Measurements from ENCODE around the gene NPIPB9. TPM values are rescaled to one million over a fixed set of nuclear protein-coding genes. Genes with fewer than 3 reads are reported as not detected.

Gene NPIPB9
- 11.6 TPM for total RNA-seq

DNA sequence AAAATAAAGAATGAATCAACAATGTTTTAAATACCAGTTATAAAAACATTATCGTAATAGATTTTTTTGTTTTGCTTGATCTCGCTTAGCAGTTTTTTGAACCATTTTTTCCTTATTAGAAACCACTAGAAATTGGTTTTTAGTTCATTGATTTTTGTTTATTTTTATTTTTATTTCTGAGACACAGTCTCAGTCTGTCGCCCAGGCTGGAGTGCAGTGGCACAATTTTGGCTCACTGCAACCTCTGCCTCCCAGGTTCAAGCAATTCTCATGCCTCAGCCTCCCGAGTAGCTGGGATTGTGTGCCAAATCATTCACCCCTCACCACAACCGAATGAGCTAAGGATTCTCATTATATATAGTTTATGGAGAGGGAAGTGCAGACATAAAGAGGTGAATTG is at the start of gene NPIPB9:
Gene NPIPB9, plus strand, starts transcription at position 301 of the 400 bp plus-strand sequence.

GRCh38 chr16:28711220-28712083 is 40.1 kb upstream of the NPIPB9 start, which contains the start of gene EIF3C:
EIF3C (plus strand) TSS chr16:28711464; CDS start chr16:28711687, 223 bp downstream.

Small RNAs within 50 kb of the gene (small RNA-seq; reads per million reads assigned to genes)
- not detected for gene MIR6862-2 (ENCODE audit: low replicate concordance)

Other genes with a start within 250 kb of the NPIPB9 start
- gene IL27, start 245.0 kb upstream of the NPIPB9 start, total RNA-seq, result not detected
- 0.31 TPM for gene NUPR1, start 212.8 kb upstream of the NPIPB9 start, total RNA-seq
- 21.3 TPM for gene SGF29, start 197.9 kb upstream of the NPIPB9 start, total RNA-seq
- 1.6 TPM for gene SULT1A2, start 154.7 kb upstream of the NPIPB9 start, total RNA-seq
- 9.7 TPM for gene SULT1A1, start 141.7 kb upstream of the NPIPB9 start, total RNA-seq
- gene NPIPB8, start 113.7 kb upstream of the NPIPB9 start, total RNA-seq, result not detected
- gene EIF3C, start 40.3 kb upstream of the NPIPB9 start, total RNA-seq, result 171 TPM
- gene ATXN2L, start 71.2 kb downstream of the NPIPB9 start, total RNA-seq, result 72.3 TPM
- 54.5 TPM for gene TUFM, start 94.6 kb downstream of the NPIPB9 start, total RNA-seq
- 21.6 TPM for gene SH2B1, start 112.1 kb downstream of the NPIPB9 start, total RNA-seq
- 0.63 TPM for gene ATP2A1, start 126.7 kb downstream of the NPIPB9 start, total RNA-seq
- gene RABEP2, start 173.5 kb downstream of the NPIPB9 start, total RNA-seq, result 21.9 TPM
- gene CD19, start 180.2 kb downstream of the NPIPB9 start, total RNA-seq, result 0.94 TPM
- 45.1 TPM for gene NFATC2IP, start 199.2 kb downstream of the NPIPB9 start, total RNA-seq
- gene SPNS1, start 223.0 kb downstream of the NPIPB9 start, total RNA-seq, result 19.4 TPM
- 1.3 TPM for gene LAT, start 233.3 kb downstream of the NPIPB9 start, total RNA-seq

All from parietal lobe (tissue), 2 donors.